Loucy (cell line): ENCODE data around the gene ULBP1.
"Not testable (repeated sequence)": the region's sequence is repeated elsewhere in the genome, so short reads cannot be mapped to it uniquely, and the experiment has no call there.

Experiments used
- H2AFZ ChIP-seq: fragments of 200-600 bp; sonication (generic); 2 replicates; pipeline ENCODE4 v1.6.0; 2016; ENCODE audit warnings: antibody characterized with exemption, mild to moderate bottlenecking, low read length, moderate library complexity
- H3F3A ChIP-seq: fragments of 200-600 bp; 2 replicates; pipeline ENCODE4 v1.6.0; 2016; ENCODE audit warnings: antibody characterized with exemption, low read depth, mild to moderate bottlenecking
- H3K27me3 ChIP-seq: fragments of 200-600 bp; sonication (generic); 2 replicates; pipeline ENCODE4 v1.6.1; 2014; ENCODE audit warnings: low read length, mild to moderate bottlenecking; ENCODE audit not compliant: insufficient read depth, poor library complexity, severe bottlenecking
- H3K36me3 ChIP-seq: fragments of 200-600 bp; sonication (generic); 2 replicates; pipeline ENCODE4 v1.6.1; 2016; ENCODE audit warnings: low read length; ENCODE audit not compliant: insufficient read depth
- H3K4me1 ChIP-seq: fragments of 200-600 bp; sonication (generic); 2 replicates; pipeline ENCODE4 v1.5.1; 2014; ENCODE audit warnings: low read length, mild to moderate bottlenecking; ENCODE audit not compliant: insufficient read depth, poor library complexity, severe bottlenecking
- H3K4me2 ChIP-seq: fragments of 200-600 bp; sonication (generic); 2 replicates; pipeline ENCODE4 v1.6.0; 2014; ENCODE audit warnings: antibody characterized with exemption, low read length, low read depth, mild to moderate bottlenecking; ENCODE audit not compliant: poor library complexity, severe bottlenecking
- H3K4me3 ChIP-seq: fragments of 200-600 bp; sonication (generic); 2 replicates; pipeline ENCODE4 v1.5.1; 2014; ENCODE audit warnings: low read length, mild to moderate bottlenecking, mixed read lengths; ENCODE audit not compliant: poor library complexity, severe bottlenecking
- H3K79me2 ChIP-seq: fragments of 200-600 bp; sonication (generic); 2 replicates; pipeline ENCODE4 v1.6.1; 2014; ENCODE audit warnings: low read length; ENCODE audit not compliant: insufficient read depth
- H3K9ac ChIP-seq: fragments of 200-600 bp; sonication (generic); 2 replicates; pipeline ENCODE4 v1.6.0; 2014; ENCODE audit warnings: mild to moderate bottlenecking, low read depth, low read length, moderate library complexity; ENCODE audit not compliant: poor library complexity, severe bottlenecking
- H3K9me2 ChIP-seq: fragments of 200-600 bp; sonication (generic); replicated peaks from 2 replicates; pipeline ENCODE4 v1.6.1; 2016; ENCODE audit warnings: low read depth, low read length, mixed read lengths
- H3K9me3 ChIP-seq: fragments of 200-600 bp; sonication (generic); 2 replicates; pipeline ENCODE4 v1.6.1; 2014; ENCODE audit warnings: mild to moderate bottlenecking, antibody characterized with exemption, low read length, low read depth; ENCODE audit not compliant: insufficient read depth
- H4K20me1 ChIP-seq: fragments of 200-600 bp; sonication (generic); 2 replicates; pipeline ENCODE4 v1.6.0; 2014; ENCODE audit warnings: antibody characterized with exemption, low read length, mild to moderate bottlenecking; ENCODE audit not compliant: insufficient read depth, poor library complexity, severe bottlenecking
- CTCF ChIP-seq: fragments of 200-600 bp; sonication (generic); conservative IDR thresholded peaks from 2 replicates; pipeline ENCODE4 v1.5.1; 2014; ENCODE audit warnings: mild to moderate bottlenecking, antibody characterized with exemption, low read length
- EZH2phosphoT487 ChIP-seq: fragments of 200-600 bp; IDR thresholded peaks from 2 replicates; pipeline ENCODE4 v1.6.1; 2018; ENCODE audit warnings: antibody characterized with exemption, mild to moderate bottlenecking, moderate library complexity, borderline replicate concordance

ULBP1 gene

GRCh38 chr6:149925253-149925973, 38.3 kb upstream of the ULBP1 start:
- TF ChIP-seq EZH2phosphoT487, result no peak
- no peak for TF ChIP-seq CTCF
- Histone ChIP-seq H3K9me2 (no peaks in the 10 kb centered on the region), H3K4me1 (peaks cover 8% of the 10 kb centered on the region), H3K9ac (peak overlapping the region; percentile 58), H3F3A (no peaks in the 10 kb centered on the region), H3K36me3 (no peaks in the 10 kb centered on the region), H3K27me3 (no peaks in the 10 kb centered on the region), H3K79me2 (no peaks in the 10 kb centered on the region), H2AFZ (peak overlapping the region; percentile 75), H3K9me3 (no peaks in the 10 kb centered on the region), H3K4me2 (peak overlapping the region; percentile 76), H3K4me3 (peak overlapping the region; percentile 68), H4K20me1 (no peaks in the 10 kb centered on the region)

GRCh38 chr6:149925974-149926777, 37.6 kb upstream of the ULBP1 start:
- Histone ChIP-seq H3K27me3 (no peaks in the 10 kb centered on the region), H3F3A (no peaks in the 10 kb centered on the region), H3K4me3 (peak overlapping the region; percentile 68), H3K79me2 (no peaks in the 10 kb centered on the region), H3K9ac (peak overlapping the region; percentile 58), H4K20me1 (no peaks in the 10 kb centered on the region), H3K4me1 (peaks cover 8% of the 10 kb centered on the region), H3K4me2 (peak overlapping the region; percentile 76), H2AFZ (peak overlapping the region; percentile 75), H3K36me3 (no peaks in the 10 kb centered on the region), H3K9me2 (no peaks in the 10 kb centered on the region), H3K9me3 (no peaks in the 10 kb centered on the region)
- TF ChIP-seq EZH2phosphoT487 (no peak), CTCF (peak; percentile 88)

- not testable (repeated sequence) for H3K4me2 ChIP-seq, H3K4me3 ChIP-seq, H3K9ac ChIP-seq, H3K36me3 ChIP-seq, H3K27me3 ChIP-seq, H2AFZ ChIP-seq, H3K9me2 ChIP-seq, H4K20me1 ChIP-seq, H3F3A ChIP-seq, H3K79me2 ChIP-seq, H3K9me3 ChIP-seq, H3K4me1 ChIP-seq
These were observed 36.7 kb upstream of the ULBP1 start for GRCh38 chr6:149927025-149927424.
